Astrocyte (in vitro differentiated cells and primary cell): ENCODE measurements around the gene ANKS6.

Source experiments
- CTCF ChIP-seq: IDR thresholded peaks from 2 replicates; pipeline ENCODE4 v1.5.1; 2011; ENCODE audit warnings: low read depth, mild to moderate bottlenecking, inconsistent platforms, low read length, moderate library complexity; ENCODE audit not compliant: insufficient read depth
- EZH2 ChIP-seq: IDR thresholded peaks from 2 replicates; pipeline ENCODE4 v1.6.1; 2012; ENCODE audit warnings: mild to moderate bottlenecking, low read length, inconsistent platforms; ENCODE audit not compliant: insufficient read depth

GRCh38 chr9:98701576-98701975, 94.8 kb downstream of the ANKS6 start:
- TF ChIP-seq CTCF = no peak
- TF ChIP-seq EZH2 = no peak
